Tibial nerve (tissue), 3 donors: ENCODE data around the gene SH3BGR.

ENCODE experiments used
- POLR2A ChIP-seq, 2 donors: fragments of 450-650 bp; IDR thresholded peaks; one replicate each; pipeline ENCODE4 v1.6.1; 2017; ENCODE audit warnings: antibody characterized with exemption in 2 of 2, mild to moderate bottlenecking in 2 of 2, moderate library complexity in 2 of 2
- TF ChIP-seq, protein P1 (sequence below), 5 experiments: fragments of 200-600 bp in 3 of 5; fragments of 450-650 bp in 2 of 5; sonication (generic) in 3 of 5; IDR thresholded peaks; one replicate each; pipeline ENCODE4 v1.5.1; 2016 to 2019; ENCODE audit warnings: antibody characterized with exemption in 5 of 5, mild to moderate bottlenecking in 3 of 5, moderate library complexity in 2 of 5

GRCh38 chr21:39504230-39504629 lies 52.5 kb downstream of the SH3BGR start:
- TF ChIP-seq, protein P1, sequence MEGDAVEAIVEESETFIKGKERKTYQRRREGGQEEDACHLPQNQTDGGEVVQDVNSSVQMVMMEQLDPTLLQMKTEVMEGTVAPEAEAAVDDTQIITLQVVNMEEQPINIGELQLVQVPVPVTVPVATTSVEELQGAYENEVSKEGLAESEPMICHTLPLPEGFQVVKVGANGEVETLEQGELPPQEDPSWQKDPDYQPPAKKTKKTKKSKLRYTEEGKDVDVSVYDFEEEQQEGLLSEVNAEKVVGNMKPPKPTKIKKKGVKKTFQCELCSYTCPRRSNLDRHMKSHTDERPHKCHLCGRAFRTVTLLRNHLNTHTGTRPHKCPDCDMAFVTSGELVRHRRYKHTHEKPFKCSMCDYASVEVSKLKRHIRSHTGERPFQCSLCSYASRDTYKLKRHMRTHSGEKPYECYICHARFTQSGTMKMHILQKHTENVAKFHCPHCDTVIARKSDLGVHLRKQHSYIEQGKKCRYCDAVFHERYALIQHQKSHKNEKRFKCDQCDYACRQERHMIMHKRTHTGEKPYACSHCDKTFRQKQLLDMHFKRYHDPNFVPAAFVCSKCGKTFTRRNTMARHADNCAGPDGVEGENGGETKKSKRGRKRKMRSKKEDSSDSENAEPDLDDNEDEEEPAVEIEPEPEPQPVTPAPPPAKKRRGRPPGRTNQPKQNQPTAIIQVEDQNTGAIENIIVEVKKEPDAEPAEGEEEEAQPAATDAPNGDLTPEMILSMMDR (IDR thresholded peaks at IDR 0.05): no peak
- TF ChIP-seq POLR2A (IDR thresholded peaks at IDR 0.05): no peak
